ENCODE data around the gene GPR179.
"Not testable (repeated sequence)": the region's sequence is repeated elsewhere in the genome, so short reads cannot be mapped to it uniquely, and the experiment has no call there.

The GPR179 gene

GRCh38 chr17:38322156-38322779 lies 21.5 kb downstream of the GPR179 start:
- DNase-seq (ENCODE audit: low read depth) = peak; percentile 60

- no peak for DNase-seq (ENCODE audit: low read depth)
Measured at GRCh38 chr17:38320482-38320881, 23.3 kb downstream of the GPR179 start.

GRCh38 chr17:38317081-38317480 lies 26.7 kb downstream of the GPR179 start:
- DNase-seq (ENCODE audit: low read depth) = no peak

DNA sequence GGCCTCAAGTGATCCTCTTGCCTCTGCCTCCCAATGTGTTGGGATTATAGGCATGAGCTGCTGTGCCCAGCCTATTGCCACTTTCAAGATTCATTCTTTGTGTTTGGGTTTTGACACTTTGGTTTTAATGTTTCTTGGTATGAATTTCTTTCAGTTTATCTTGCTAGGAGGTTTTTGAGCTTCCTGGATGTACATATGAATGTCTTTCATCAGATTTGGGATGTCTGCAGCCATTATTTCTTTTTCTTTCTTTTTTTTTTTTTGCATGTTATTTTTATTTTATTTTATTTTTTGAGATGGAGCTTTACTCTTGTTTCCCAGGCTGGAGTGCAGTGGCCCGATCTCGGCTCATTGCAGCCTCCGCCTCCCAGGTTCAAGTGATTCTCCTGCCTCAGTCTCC lies 28.3 kb downstream of the GPR179 start:
- no peak for DNase-seq (ENCODE audit: low read depth)

- DNase-seq (ENCODE audit: low read depth) = peak; percentile 90
Measured at GRCh38 chr17:38296834-38297517, 46.8 kb downstream of the GPR179 start, which contains the start of gene MRPL45. Gene MRPL45, plus strand, starts transcription at chr17:38297168. Its CDS starts 16 bp downstream, at chr17:38297184.

- not testable (repeated sequence) for DNase-seq (ENCODE audit: low read depth)
Measured at GRCh38 chr17:38295602-38296365, 48.0 kb downstream of the GPR179 start.

DNA sequence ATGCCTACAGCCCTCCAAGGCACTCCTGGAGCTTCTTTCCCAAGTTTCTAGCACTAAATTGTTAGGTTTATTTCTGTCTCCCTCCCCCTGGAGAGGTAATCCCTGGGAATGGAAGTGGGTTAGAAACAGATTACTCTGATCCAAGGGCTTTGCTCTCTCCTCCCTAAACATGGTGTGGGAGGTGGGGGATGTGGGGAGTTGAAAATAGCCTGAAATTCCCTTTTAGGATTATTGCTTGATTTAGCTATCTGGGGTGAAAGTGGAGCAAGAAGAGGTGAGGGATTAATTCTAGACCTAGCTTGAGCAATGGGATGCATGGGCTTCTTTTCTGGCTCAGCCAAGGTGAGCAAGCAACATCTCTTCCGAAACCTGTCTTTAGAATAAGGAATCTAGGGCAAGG lies 54.0 kb downstream of the GPR179 start:
- DNase-seq (ENCODE audit: low read depth) = not testable (repeated sequence)

- not testable (repeated sequence) for DNase-seq (ENCODE audit: low read depth)
Measured at GRCh38 chr17:38288217-38288827, 55.4 kb downstream of the GPR179 start.

- not testable (repeated sequence) for DNase-seq (ENCODE audit: low read depth)
Measured at GRCh38 chr17:38286501-38287091, 57.2 kb downstream of the GPR179 start.

DNA sequence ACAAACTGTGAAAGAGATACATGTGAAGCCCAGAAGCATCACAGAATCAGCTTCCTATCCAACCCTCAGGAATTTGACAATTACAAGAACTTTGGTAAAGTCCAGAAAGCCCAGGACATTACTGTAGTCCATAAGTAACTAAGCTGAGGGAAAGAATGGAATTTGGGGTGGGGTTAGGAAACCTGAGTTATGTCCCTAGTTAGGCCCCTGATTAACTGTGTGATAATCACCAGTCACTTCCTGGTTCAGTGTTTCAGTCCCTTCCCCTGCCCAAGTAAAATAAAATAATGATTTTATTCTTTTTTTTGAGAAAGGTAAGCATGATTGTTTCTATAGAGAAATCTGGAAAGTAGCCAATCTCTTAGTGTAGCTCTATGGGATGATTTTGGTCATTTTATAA lies 57.8 kb downstream of the GPR179 start:
- DNase-seq (ENCODE audit: low read depth) = not testable (repeated sequence)
